Sigmoid colon (tissue), 4 donors: Measurements from ENCODE around the gene GNGT2.

Source experiments
- CTCF ChIP-seq, 4 experiments: fragments of 450-650 bp in 3 of 4; fragments of 200-600 bp in 1 of 4; IDR thresholded peaks; one replicate each; pipeline ENCODE4 v1.5.1; 2016 to 2019; ENCODE audit warnings: antibody characterized with exemption in 4 of 4, mild to moderate bottlenecking in 3 of 4, moderate library complexity in 2 of 4
- EP300 ChIP-seq, 4 donors: sonication (generic); formaldehyde crosslinking; IDR thresholded peaks; one replicate each; pipeline ENCODE4 v1.6.1; 2017; ENCODE audit warnings: antibody characterized with exemption in 4 of 4
- POLR2A ChIP-seq, 2 donors: fragments of 450-650 bp; IDR thresholded peaks; one replicate each; pipeline ENCODE4 v1.6.1; 2016; ENCODE audit warnings: antibody characterized with exemption in 2 of 2, mild to moderate bottlenecking in 2 of 2, moderate library complexity in 2 of 2
- POLR2AphosphoS5 ChIP-seq, 4 donors: sonication (generic); formaldehyde crosslinking; IDR thresholded peaks; one replicate each; pipeline ENCODE4 v1.6.1; 2017; ENCODE audit warnings: antibody characterized with exemption in 4 of 4

GRCh38 chr17:49213847-49214246 lies 3.5 kb upstream of the GNGT2 start:
- no peak for TF ChIP-seq POLR2A (IDR thresholded peaks at IDR 0.05)
- no peak for TF ChIP-seq CTCF (IDR thresholded peaks at IDR 0.05)
- no peak for TF ChIP-seq POLR2AphosphoS5 (IDR thresholded peaks at IDR 0.05)
- TF ChIP-seq EP300 (IDR thresholded peaks at IDR 0.05): no peak
